Smooth muscle cell (in vitro differentiated cells): ENCODE measurements around the gene SMAD7. TPM values are rescaled to one million over a fixed set of nuclear protein-coding genes. Genes with fewer than 3 reads are reported as not detected.
A peak's percentile ranks its signal among the peaks of the same experiment; 100 is the strongest.

ENCODE experiments used
- DNase-seq: peaks from one replicate; lab custom pipeline; 2025; ENCODE audit not compliant: unreplicated experiment; lab: John Stamatoyannopoulos, UW
- H2AFZ ChIP-seq: fragments of 200-600 bp; sonication (generic); 2 replicates; pipeline ENCODE4 v1.6.0; 2016; ENCODE audit warnings: antibody characterized with exemption, low read depth, mild to moderate bottlenecking
- H3F3A ChIP-seq: fragments of 200-600 bp; sonication (generic); 2 replicates; pipeline ENCODE4 v1.6.0; 2017; ENCODE audit warnings: antibody characterized with exemption, low read depth
- H3K27ac ChIP-seq: fragments of 200-600 bp; sonication (generic); 2 replicates; pipeline ENCODE4 v1.5.1; 2016; ENCODE audit warnings: low read depth, mild to moderate bottlenecking
- H3K27me3 ChIP-seq: fragments of 200-600 bp; sonication (generic); 2 replicates; pipeline ENCODE4 v1.6.1; 2016; ENCODE audit warnings: low read depth, mild to moderate bottlenecking
- H3K36me3 ChIP-seq: fragments of 200-600 bp; sonication (generic); 2 replicates; pipeline ENCODE4 v1.5.1; 2016; ENCODE audit warnings: low read depth
- H3K4me1 ChIP-seq: fragments of 200-600 bp; sonication (generic); 2 replicates; pipeline ENCODE4 v1.5.1; 2016; ENCODE audit warnings: low read depth
- H3K4me2 ChIP-seq: fragments of 200-600 bp; sonication (generic); 2 replicates; pipeline ENCODE4 v1.6.0; 2016; ENCODE audit warnings: mild to moderate bottlenecking
- H3K4me3 ChIP-seq: fragments of 200-600 bp; sonication (generic); 2 replicates; pipeline ENCODE4 v1.5.1; 2016; ENCODE audit warnings: mild to moderate bottlenecking
- H3K79me2 ChIP-seq: fragments of 200-600 bp; sonication (generic); 2 replicates; pipeline ENCODE4 v1.6.0; 2016; ENCODE audit warnings: low read depth, mild to moderate bottlenecking
- H3K9ac ChIP-seq: fragments of 200-600 bp; sonication (generic); 2 replicates; pipeline ENCODE4 v1.6.0; 2016; ENCODE audit warnings: low read depth
- H3K9me3 ChIP-seq: fragments of 200-600 bp; sonication (generic); replicated peaks from 2 replicates; pipeline ENCODE4 v1.5.1; 2016; ENCODE audit warnings: low read depth
- H4K20me1 ChIP-seq: fragments of 200-600 bp; sonication (generic); 2 replicates; pipeline ENCODE4 v1.6.0; 2016; ENCODE audit warnings: low read depth
- CTCF ChIP-seq: fragments of 200-600 bp; sonication (generic); IDR thresholded peaks from 2 replicates; pipeline ENCODE4 v1.5.1; 2017; ENCODE audit warnings: borderline replicate concordance, mild to moderate bottlenecking, antibody characterized with exemption; ENCODE audit not compliant: insufficient read depth, poor library complexity, severe bottlenecking
- WGBS: methylation state at CpG from one replicate; pipeline ENCODE4 v1.1.7; 2016; ENCODE audit warnings: low lambda C conversion rate; 5-methylcytosine and 5-hydroxymethylcytosine counted together
- polyA plus RNA-seq: library from polyadenylated mRNA; unstranded; fragments of >200 nt; fragmentation: Nextera tagmentation; extraction: Ambion mirVana; gene quantifications from 2 replicates; pipeline ENCODE4 v1.2.1, GENCODE V29; 2016
- total RNA-seq: library from RNA; depleted of rRNA; stranded (reverse); fragments of >200 nt; gene quantifications from 2 replicates; pipeline ENCODE4 v1.2.3, GENCODE V29; 2014

The SMAD7 gene
- total and polyA plus RNA-seq, 2 experiments from 2014 or later: 114 to 134 TPM

- no peak overlapping the region for H3K27ac ChIP-seq
- TF ChIP-seq CTCF: no peak
- H3K4me1 ChIP-seq: no peaks in the 10 kb centered on the region
- 92% methylated on average over 2 of the region's 2 CpGs for WGBS
- H3K27me3 ChIP-seq: no peaks in the 10 kb centered on the region
- no peak overlapping the region for H3K9ac ChIP-seq
- H3K36me3 ChIP-seq: no peaks in the 10 kb centered on the region
- peaks cover 6% of the 10 kb centered on the region for H3F3A ChIP-seq
- DNase-seq: no peak
- H3K9me3 ChIP-seq: no peaks in the 10 kb centered on the region
- H3K79me2 ChIP-seq: peaks cover 11% of the 10 kb centered on the region
- no peak overlapping the region for H3K4me2 ChIP-seq
- H2AFZ ChIP-seq: no peak overlapping the region
- no peaks in the 10 kb centered on the region for H4K20me1 ChIP-seq
- H3K4me3 ChIP-seq: no peak overlapping the region
Observed at GRCh38 chr18:48967545-48967944, 16.8 kb upstream of the SMAD7 start.

- 100% methylated on average over 1 of the region's 1 CpG for WGBS
- H3K27me3 ChIP-seq: no peaks in the 10 kb centered on the region
Observed at GRCh38 chr18:48966523-48966922, 15.8 kb upstream of the SMAD7 start.

GRCh38 chr18:48963586-48964470, 13.1 kb upstream of the SMAD7 start:
- Histone ChIP-seq H3F3A (peaks cover 19% of the 10 kb centered on the region), H3K27me3 (no peaks in the 10 kb centered on the region), H3K9me3 (no peaks in the 10 kb centered on the region), H3K9ac (no peak overlapping the region), H4K20me1 (no peaks in the 10 kb centered on the region), H3K36me3 (no peaks in the 10 kb centered on the region), H3K4me2 (peak overlapping the region; percentile 45), H2AFZ (peak overlapping the region; percentile 28), H3K27ac (peak overlapping the region; percentile 29), H3K79me2 (no peaks in the 10 kb centered on the region), H3K4me3 (no peak overlapping the region), H3K4me1 (peaks cover 17% of the 10 kb centered on the region)
- no peak for TF ChIP-seq CTCF
- no peak for DNase-seq
- WGBS: 57% methylated on average over 9 of the region's 10 CpGs

More at GRCh38 chr18:48966523-48966922, 15.8 kb upstream of the SMAD7 start:
- Histone ChIP-seq H4K20me1 (no peaks in the 10 kb centered on the region), H3K9me3 (no peaks in the 10 kb centered on the region), H3K36me3 (no peaks in the 10 kb centered on the region), H3K27ac (no peak overlapping the region), H3K4me3 (no peak overlapping the region), H3K4me2 (no peak overlapping the region), H2AFZ (no peak overlapping the region), H3K9ac (no peak overlapping the region), H3F3A (peaks cover 6% of the 10 kb centered on the region), H3K79me2 (peaks cover 3% of the 10 kb centered on the region), H3K4me1 (no peaks in the 10 kb centered on the region)
- DNase-seq: no peak
- no peak for TF ChIP-seq CTCF

GRCh38 chr18:48962994-48963561, 12.3 kb upstream of the SMAD7 start:
- H3K79me2 ChIP-seq: peaks cover 1% of the 10 kb centered on the region
- no peak for TF ChIP-seq CTCF
- DNase-seq: no peak
- peaks cover 17% of the 10 kb centered on the region for H3K4me1 ChIP-seq
- H3K4me2 ChIP-seq: no peak overlapping the region
- no peak overlapping the region for H2AFZ ChIP-seq
- H3K27ac ChIP-seq: peak overlapping the region; percentile 26
- 78% methylated on average over 3 of the region's 3 CpGs for WGBS
- no peaks in the 10 kb centered on the region for H3K27me3 ChIP-seq
- no peaks in the 10 kb centered on the region for H3K36me3 ChIP-seq
- no peaks in the 10 kb centered on the region for H3K9me3 ChIP-seq
- peaks cover 19% of the 10 kb centered on the region for H3F3A ChIP-seq
- H3K4me3 ChIP-seq: no peak overlapping the region
- no peak overlapping the region for H3K9ac ChIP-seq
- H4K20me1 ChIP-seq: no peaks in the 10 kb centered on the region
